ENCODE data around the gene TAF1C. TPM values are rescaled to one million over a fixed set of nuclear protein-coding genes. Genes with fewer than 3 reads are reported as not detected.

The TAF1C gene
- total and polyA plus RNA-seq, 2 donors (not counting 3 experiments of a cell fraction or from before 2014, with no cell fraction given): 57.2 to 77.6 TPM

DNA sequence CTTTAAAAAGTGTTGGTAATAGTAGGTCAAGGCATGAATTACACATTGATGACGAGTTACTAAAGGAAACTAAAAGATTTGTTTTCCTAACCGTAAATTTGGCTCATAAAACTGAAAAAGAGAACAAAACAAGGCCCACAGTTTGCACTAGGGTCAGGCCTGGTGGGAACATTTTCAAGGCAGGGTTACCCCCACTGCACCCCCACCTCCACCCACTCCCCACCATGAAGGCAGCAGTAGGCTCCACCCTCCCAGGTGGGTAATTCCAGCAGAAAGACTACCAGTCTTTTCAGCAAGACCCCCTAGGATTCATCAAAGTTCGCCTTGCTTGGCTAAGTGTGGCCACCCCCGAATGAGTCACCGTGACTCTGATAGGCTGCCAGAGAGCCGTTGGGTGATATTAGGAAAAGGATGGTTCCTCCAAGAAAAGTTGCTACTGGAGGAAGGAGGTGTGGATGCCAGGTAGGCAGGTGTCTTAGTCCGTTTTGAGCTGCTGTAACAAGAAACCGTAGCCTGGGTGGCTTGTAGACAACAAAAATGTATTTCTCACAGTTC is 33.1 kb downstream of the TAF1C start:
- dilution Hi-C loops (cut with MboI; ENCODE audit: extremely low pct_ligation_motif_present, low sequenced_read_pairs): no loop called here
- peaks cover 8 to 12% of the 10 kb centered on the region in 2 experiments for H3K27me3 ChIP-seq (ENCODE audit: control insufficient read depth in 2 of 2, insufficient read depth in 2 of 2, low read length in 2 of 2)
- FAIRE-seq (no peak), DNase-seq (ENCODE audit: low read depth, low spot score) (no peak)
- H3K4me1 ChIP-seq (ENCODE audit: control insufficient read depth, extremely low read depth, insufficient read depth, low read length): no peaks in the 10 kb centered on the region
- TF ChIP-seq FOS (IDR thresholded peaks at IDR 0.05; ENCODE audit: borderline replicate concordance, insufficient read depth, low read length) (no peak), MYC (IDR thresholded peaks at IDR 0.05; ENCODE audit: low read depth, low read length) (no peak), EZH2 (IDR thresholded peaks at IDR 0.05; ENCODE audit: borderline replicate concordance, low read depth, low read length, severe bottlenecking) (no peak), POLR2AphosphoS5 (IDR thresholded peaks at IDR 0.05; ENCODE audit: insufficient read depth, low read depth, low read length) (no peak), JUN (IDR thresholded peaks at IDR 0.05; ENCODE audit: borderline replicate concordance, insufficient read depth, insufficient read length, low read depth) (no peak), POLR2A (IDR thresholded peaks at IDR 0.05; ENCODE audit: low read depth, low read length) (no peak), GATA2 (IDR thresholded peaks at IDR 0.05; ENCODE audit: insufficient read depth, insufficient read length, low read depth, low read length) (no peak)
- TF ChIP-seq, protein P1, sequence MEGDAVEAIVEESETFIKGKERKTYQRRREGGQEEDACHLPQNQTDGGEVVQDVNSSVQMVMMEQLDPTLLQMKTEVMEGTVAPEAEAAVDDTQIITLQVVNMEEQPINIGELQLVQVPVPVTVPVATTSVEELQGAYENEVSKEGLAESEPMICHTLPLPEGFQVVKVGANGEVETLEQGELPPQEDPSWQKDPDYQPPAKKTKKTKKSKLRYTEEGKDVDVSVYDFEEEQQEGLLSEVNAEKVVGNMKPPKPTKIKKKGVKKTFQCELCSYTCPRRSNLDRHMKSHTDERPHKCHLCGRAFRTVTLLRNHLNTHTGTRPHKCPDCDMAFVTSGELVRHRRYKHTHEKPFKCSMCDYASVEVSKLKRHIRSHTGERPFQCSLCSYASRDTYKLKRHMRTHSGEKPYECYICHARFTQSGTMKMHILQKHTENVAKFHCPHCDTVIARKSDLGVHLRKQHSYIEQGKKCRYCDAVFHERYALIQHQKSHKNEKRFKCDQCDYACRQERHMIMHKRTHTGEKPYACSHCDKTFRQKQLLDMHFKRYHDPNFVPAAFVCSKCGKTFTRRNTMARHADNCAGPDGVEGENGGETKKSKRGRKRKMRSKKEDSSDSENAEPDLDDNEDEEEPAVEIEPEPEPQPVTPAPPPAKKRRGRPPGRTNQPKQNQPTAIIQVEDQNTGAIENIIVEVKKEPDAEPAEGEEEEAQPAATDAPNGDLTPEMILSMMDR (IDR thresholded peaks at IDR 0.05; ENCODE audit: extremely low read depth in 1 of 2, insufficient read depth in 1 of 2, low read depth in 1 of 2, low read length in 2 of 2): no peak
- TF ChIP-seq, protein P2, sequence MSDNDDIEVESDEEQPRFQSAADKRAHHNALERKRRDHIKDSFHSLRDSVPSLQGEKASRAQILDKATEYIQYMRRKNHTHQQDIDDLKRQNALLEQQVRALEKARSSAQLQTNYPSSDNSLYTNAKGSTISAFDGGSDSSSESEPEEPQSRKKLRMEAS (IDR thresholded peaks at IDR 0.05; ENCODE audit: insufficient read depth, insufficient read length): no peak
- no peaks in the 10 kb centered on the region for H3K9me1 ChIP-seq (replicated peaks; ENCODE audit: control insufficient read depth, extremely low read depth, insufficient read depth, low read length)
- H3K36me3 ChIP-seq (ENCODE audit: control insufficient read depth in 2 of 2, extremely low read depth in 1 of 2, insufficient read depth in 2 of 2, low read length in 2 of 2): no peaks in the 10 kb centered on the region
- H3K79me2 ChIP-seq (ENCODE audit: control insufficient read depth, insufficient read depth, low read length): no peaks in the 10 kb centered on the region
- no peak overlapping the region for H3K9ac ChIP-seq (replicated peaks; ENCODE audit: extremely low read depth, insufficient read depth, low read length)
- H2AFZ ChIP-seq (ENCODE audit: low read depth, low read length): no peak overlapping the region
- no peak overlapping the region for H3K4me2 ChIP-seq (ENCODE audit: insufficient read depth, low read length)
- H4K20me1 ChIP-seq (replicated peaks; ENCODE audit: control insufficient read depth, extremely low read depth, insufficient read depth, low read length): no peaks in the 10 kb centered on the region
- intact Hi-C loops (cut with micrococcal nuclease): no loop called here
- BruUV-seq (replicated peaks): no TSS peak
- H3K9me3 ChIP-seq (replicated peaks; ENCODE audit: control insufficient read depth, insufficient read depth, low read length): no peaks in the 10 kb centered on the region
- H3K27ac ChIP-seq (ENCODE audit: insufficient read depth, low read depth, low read length): no peak overlapping the region
- H3K4me3 ChIP-seq (replicated peaks in 1 of 3; ENCODE audit: insufficient read depth in 1 of 3, low read depth in 1 of 3, low read length in 3 of 3): no peak overlapping the region
- CTCF ChIA-PET: interaction anchor here (1.0 kb wide), 1 partner anchor 33 kb away, joined by 3 read pairs; the partner anchor contains the start of gene TAF1C
- POLR2A ChIA-PET: no interaction called here

Data from endothelial cell of umbilical vein (primary cell).